ENCODE measurements around the gene GRAMD2B. TPM values are rescaled to one million over a fixed set of nuclear protein-coding genes. Genes with fewer than 3 reads are reported as not detected.

The GRAMD2B gene
- total RNA-seq, 1 donor: 113 TPM

DNA sequence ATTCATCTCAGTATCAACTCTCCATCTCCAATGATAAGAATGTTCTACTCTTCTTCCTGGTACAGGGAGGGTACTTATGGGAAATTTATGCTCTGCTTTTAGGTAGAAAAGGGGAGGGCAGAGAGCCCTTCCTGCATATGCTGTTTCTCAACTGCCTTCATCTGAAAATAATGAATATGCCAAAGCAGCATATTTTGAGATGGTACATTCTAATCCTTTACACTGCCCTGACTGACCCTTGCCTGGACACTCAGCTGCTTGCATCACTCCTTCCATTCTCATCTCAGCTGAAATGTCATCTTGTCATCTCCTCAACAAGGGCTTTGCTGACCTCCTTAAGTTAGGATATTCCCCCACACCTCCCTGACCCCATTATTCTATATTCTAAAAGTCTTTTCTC lies 103.3 kb downstream of the GRAMD2B start:
- TF ChIP-seq CTCF (IDR thresholded peaks at IDR 0.05; ENCODE audit: insufficient read depth, low read depth, low read length): no peak
- no peak for DNase-seq (ENCODE audit: low read depth)
- no peak overlapping the region for H3K4me3 ChIP-seq (ENCODE audit: low read depth, low read length)

- no peak for DNase-seq (ENCODE audit: low read depth)
- no peak overlapping the region for H3K4me3 ChIP-seq (ENCODE audit: low read depth, low read length)
- TF ChIP-seq CTCF (IDR thresholded peaks at IDR 0.05; ENCODE audit: insufficient read depth, low read depth, low read length): no peak
Observed at GRCh38 chr5:126527158-126527557, 103.9 kb downstream of the GRAMD2B start.

GRCh38 chr5:126527892-126528291 lies 104.7 kb downstream of the GRAMD2B start:
- TF ChIP-seq CTCF (IDR thresholded peaks at IDR 0.05; ENCODE audit: insufficient read depth, low read depth, low read length): no peak
- peak; percentile 67 for DNase-seq (ENCODE audit: low read depth)
- H3K4me3 ChIP-seq (ENCODE audit: low read depth, low read length): no peak overlapping the region

- no peak for TF ChIP-seq CTCF (IDR thresholded peaks at IDR 0.05; ENCODE audit: insufficient read depth, low read depth, low read length)
- H3K4me3 ChIP-seq (ENCODE audit: low read depth, low read length): no peak overlapping the region
- DNase-seq (ENCODE audit: low read depth): no peak
Observed at GRCh38 chr5:126531543-126532120, 108.4 kb downstream of the GRAMD2B start.

DNA sequence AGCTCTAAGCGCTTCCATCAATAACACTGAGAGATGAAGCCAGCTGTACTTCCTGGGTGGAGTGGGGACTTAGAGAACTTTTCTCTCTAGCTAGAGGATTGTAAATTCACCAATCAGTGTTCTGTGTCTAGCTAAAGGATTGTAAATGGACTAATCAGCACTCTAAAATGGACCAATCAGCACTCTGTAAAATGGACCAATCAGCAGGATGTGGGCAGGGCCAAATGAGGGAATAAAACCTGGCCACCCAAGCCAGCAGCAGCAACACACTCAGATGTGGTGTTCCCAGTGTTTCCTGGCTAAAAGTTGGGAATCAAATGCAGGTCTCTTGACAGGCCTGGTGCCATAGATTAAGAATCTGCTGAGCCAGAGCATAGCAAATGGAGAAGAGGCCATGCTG lies 111.3 kb downstream of the GRAMD2B start:
- TF ChIP-seq CTCF (IDR thresholded peaks at IDR 0.05; ENCODE audit: insufficient read depth, low read depth, low read length): no peak
- no peak overlapping the region for H3K4me3 ChIP-seq (ENCODE audit: low read depth, low read length)
- DNase-seq (ENCODE audit: low read depth): no peak

GRCh38 chr5:126535856-126536545 lies 112.8 kb downstream of the GRAMD2B start:
- DNase-seq (ENCODE audit: low read depth): no peak
- no peak overlapping the region for H3K4me3 ChIP-seq (ENCODE audit: low read depth, low read length)
- TF ChIP-seq CTCF (IDR thresholded peaks at IDR 0.05; ENCODE audit: insufficient read depth, low read depth, low read length): no peak

Measured in fibroblast of villous mesenchyme (primary cell).